Endothelial cell (in vitro differentiated cells): Measurements from ENCODE around the gene ATXN1. TPM values are rescaled to one million over a fixed set of nuclear protein-coding genes. Genes with fewer than 3 reads are reported as not detected.
A peak's percentile ranks its signal among the peaks of the same experiment; 100 is the strongest.

Experiments used
- DNase-seq: peaks from one replicate; pipeline ENCODE4 v3.0.0; 2021; ENCODE audit warnings: low spot score
- H3K27ac Mint-ChIP-seq: one replicate; pipeline ENCODE4 v1.8.0; 2021; ENCODE audit warnings: mixed read lengths, inconsistent platforms; ENCODE audit not compliant: unreplicated experiment
- H3K27me3 Mint-ChIP-seq: one replicate; pipeline ENCODE4 v1.8.0; 2021; ENCODE audit warnings: mild to moderate bottlenecking, moderate library complexity, mixed read lengths, inconsistent platforms; ENCODE audit not compliant: unreplicated experiment
- H3K36me3 Mint-ChIP-seq: one replicate; pipeline ENCODE4 v1.8.0; 2021; ENCODE audit warnings: mild to moderate bottlenecking, low read depth, mixed read lengths, inconsistent platforms; ENCODE audit not compliant: unreplicated experiment
- H3K4me1 Mint-ChIP-seq: one replicate; pipeline ENCODE4 v1.8.0; 2021; ENCODE audit warnings: mild to moderate bottlenecking, mixed read lengths, inconsistent platforms; ENCODE audit not compliant: unreplicated experiment
- H3K4me3 Mint-ChIP-seq: one replicate; pipeline ENCODE4 v1.8.0; 2021; ENCODE audit warnings: mild to moderate bottlenecking, mixed read lengths, inconsistent platforms; ENCODE audit not compliant: unreplicated experiment
- H3K9me3 Mint-ChIP-seq: one replicate; pipeline ENCODE4 v1.8.0; 2021; ENCODE audit warnings: mixed read lengths, inconsistent platforms; ENCODE audit not compliant: unreplicated experiment
- CTCF ChIP-seq: fragments of 200-600 bp; sonication (generic); IDR thresholded peaks from one replicate; pipeline ENCODE4 v1.5.0; 2021; ENCODE audit warnings: antibody characterized with exemption; ENCODE audit not compliant: unreplicated experiment
- total RNA-seq: library from RNA; stranded (reverse); fragmentation: NEBNext Ultra II Directional; extraction: Animal tissue kit (Norgen Biotek cat#: 25700); gene quantifications from one replicate; pipeline ENCODE4 v1.2.1, GENCODE V29; 2021; ENCODE audit not compliant: unreplicated experiment

The ATXN1 gene
- total RNA-seq, 1 donor from 2014 or later, result 18.7 TPM

- Mint-ChIP-seq H3K4me1 (peaks cover 17% of the 10 kb centered on the region), H3K4me3 (no peak overlapping the region), H3K27me3 (no peaks in the 10 kb centered on the region), H3K27ac (no peak overlapping the region), H3K9me3 (no peaks in the 10 kb centered on the region), H3K36me3 (no peaks in the 10 kb centered on the region)
- TF ChIP-seq CTCF, result no peak
- no peak for DNase-seq
Observed at GRCh38 chr6:16518265-16518664, 243.0 kb downstream of the ATXN1 start.

DNA sequence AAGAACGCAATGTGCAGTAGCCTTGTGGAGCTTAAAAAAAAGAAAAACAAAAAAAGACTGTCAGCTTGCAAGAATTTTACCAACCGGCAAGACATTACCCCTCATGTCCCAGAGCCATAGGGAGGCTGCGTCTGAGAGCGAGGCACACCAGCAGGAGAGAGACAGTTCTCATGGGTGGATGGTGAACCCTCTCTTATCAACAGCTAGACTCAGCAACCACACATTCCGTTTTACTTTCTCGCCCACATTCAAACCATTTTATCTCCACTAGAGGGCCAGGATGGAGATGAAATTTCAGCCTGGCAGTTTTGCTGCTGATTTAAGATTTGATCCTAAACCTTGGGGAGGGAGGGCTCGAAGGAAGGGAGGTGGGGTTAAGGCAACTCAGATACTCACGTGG, 247.0 kb downstream of the ATXN1 start:
- Mint-ChIP-seq H3K27ac (no peak overlapping the region), H3K4me1 (peaks cover 26% of the 10 kb centered on the region)
- DNase-seq, result peak; percentile 29

DNA sequence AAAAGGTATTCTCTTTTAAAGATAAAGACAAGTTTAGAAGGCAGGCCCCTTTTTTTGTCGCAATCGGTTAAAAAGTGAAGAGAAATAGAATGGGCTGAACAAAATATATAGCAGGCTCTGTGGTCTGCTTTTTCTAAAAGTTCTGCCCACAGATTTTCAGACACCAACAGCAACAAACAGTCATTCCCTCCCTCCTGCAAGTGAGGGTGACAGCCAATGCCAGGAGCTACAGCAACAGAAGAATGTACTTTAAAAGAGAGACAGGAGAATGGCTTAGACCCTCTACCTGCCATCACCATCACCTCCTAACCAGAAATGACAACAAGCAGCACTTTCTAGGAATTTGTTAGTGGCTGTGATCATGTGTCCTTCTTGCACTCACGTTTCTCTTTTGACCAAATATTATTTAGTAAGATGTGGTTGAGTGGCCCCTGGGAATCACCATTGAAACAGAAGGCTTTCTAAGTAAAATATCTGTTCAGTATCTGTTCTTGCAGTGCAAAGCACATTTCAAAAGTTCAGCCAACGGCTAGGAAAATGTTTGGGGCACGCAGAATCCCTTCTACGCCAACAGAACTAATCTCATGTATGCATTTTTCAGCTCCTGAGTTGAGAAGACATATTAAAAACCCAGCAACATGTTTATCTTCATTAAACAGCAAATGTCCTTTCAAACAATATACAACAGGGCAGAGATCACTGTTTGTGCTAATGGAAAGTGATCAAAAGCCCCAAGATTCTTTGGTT, 248.5 kb downstream of the ATXN1 start:
- Mint-ChIP-seq H3K27me3 (no peaks in the 10 kb centered on the region), H3K4me1 (peaks cover 23% of the 10 kb centered on the region), H3K27ac (no peak overlapping the region), H3K9me3 (no peaks in the 10 kb centered on the region), H3K36me3 (no peaks in the 10 kb centered on the region), H3K4me3 (no peak overlapping the region)
- DNase-seq, result no peak
- no peak for TF ChIP-seq CTCF

More for the DNA sequence above, 247.0 kb downstream of the ATXN1 start:
- Mint-ChIP-seq H3K9me3 (no peaks in the 10 kb centered on the region), H3K36me3 (no peaks in the 10 kb centered on the region), H3K4me3 (no peak overlapping the region), H3K27me3 (no peaks in the 10 kb centered on the region)
- peak; percentile 67 for TF ChIP-seq CTCF

- no peak for DNase-seq
- H3K27ac Mint-ChIP-seq, result peak overlapping the region; percentile 15
- no peak for TF ChIP-seq CTCF
- H3K4me1 Mint-ChIP-seq, result peaks cover 20% of the 10 kb centered on the region
- H3K9me3 Mint-ChIP-seq, result no peaks in the 10 kb centered on the region
- H3K4me3 Mint-ChIP-seq, result no peak overlapping the region
- H3K36me3 Mint-ChIP-seq, result no peaks in the 10 kb centered on the region
- H3K27me3 Mint-ChIP-seq, result no peaks in the 10 kb centered on the region
Observed at GRCh38 chr6:16511723-16512489, 249.4 kb downstream of the ATXN1 start.

- no peaks in the 10 kb centered on the region for H3K27me3 Mint-ChIP-seq
- no peak overlapping the region for H3K27ac Mint-ChIP-seq
- H3K9me3 Mint-ChIP-seq, result no peaks in the 10 kb centered on the region
- no peak overlapping the region for H3K4me3 Mint-ChIP-seq
- peak; percentile 60 for TF ChIP-seq CTCF
- H3K4me1 Mint-ChIP-seq, result peaks cover 20% of the 10 kb centered on the region
- H3K36me3 Mint-ChIP-seq, result no peaks in the 10 kb centered on the region
- DNase-seq, result no peak
Observed at GRCh38 chr6:16511040-16511660, 250.1 kb downstream of the ATXN1 start.
